ENCODE results near the gene DNAJB9.

DNA sequence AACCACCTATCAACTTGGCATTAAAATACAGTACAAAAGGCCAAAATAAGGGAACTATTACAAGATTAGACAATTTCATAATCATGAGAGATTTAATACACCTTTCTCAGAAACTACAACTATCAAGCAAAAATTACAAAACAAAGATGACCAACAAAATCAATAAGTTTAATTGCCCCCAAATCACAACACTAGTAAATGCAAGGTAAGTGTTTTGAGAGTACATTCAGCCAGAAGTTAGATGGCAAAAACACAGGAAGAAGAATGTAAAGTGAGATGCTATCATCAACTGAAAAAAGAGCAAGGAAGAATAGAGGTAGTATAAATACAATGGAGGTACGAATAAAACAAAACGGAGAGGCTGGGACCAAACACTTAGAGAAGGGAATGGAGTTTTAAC lies 46.9 kb upstream of the DNAJB9 start:
- TF ChIP-seq, protein P1, sequence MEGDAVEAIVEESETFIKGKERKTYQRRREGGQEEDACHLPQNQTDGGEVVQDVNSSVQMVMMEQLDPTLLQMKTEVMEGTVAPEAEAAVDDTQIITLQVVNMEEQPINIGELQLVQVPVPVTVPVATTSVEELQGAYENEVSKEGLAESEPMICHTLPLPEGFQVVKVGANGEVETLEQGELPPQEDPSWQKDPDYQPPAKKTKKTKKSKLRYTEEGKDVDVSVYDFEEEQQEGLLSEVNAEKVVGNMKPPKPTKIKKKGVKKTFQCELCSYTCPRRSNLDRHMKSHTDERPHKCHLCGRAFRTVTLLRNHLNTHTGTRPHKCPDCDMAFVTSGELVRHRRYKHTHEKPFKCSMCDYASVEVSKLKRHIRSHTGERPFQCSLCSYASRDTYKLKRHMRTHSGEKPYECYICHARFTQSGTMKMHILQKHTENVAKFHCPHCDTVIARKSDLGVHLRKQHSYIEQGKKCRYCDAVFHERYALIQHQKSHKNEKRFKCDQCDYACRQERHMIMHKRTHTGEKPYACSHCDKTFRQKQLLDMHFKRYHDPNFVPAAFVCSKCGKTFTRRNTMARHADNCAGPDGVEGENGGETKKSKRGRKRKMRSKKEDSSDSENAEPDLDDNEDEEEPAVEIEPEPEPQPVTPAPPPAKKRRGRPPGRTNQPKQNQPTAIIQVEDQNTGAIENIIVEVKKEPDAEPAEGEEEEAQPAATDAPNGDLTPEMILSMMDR (IDR thresholded peaks at IDR 0.05; ENCODE audit: low read length) = no peak
- no peak for TF ChIP-seq EZH2 (IDR thresholded peaks at IDR 0.05; ENCODE audit: borderline replicate concordance, low read length)
